22Rv1 (cell line): ENCODE results near the gene CBLN4.

Experiments used
- H3K27ac ChIP-seq: fragments of 450-650 bp; 2 replicates; pipeline ENCODE4 v1.5.1; 2017
- CTCF ChIP-seq: fragments of 450-650 bp; IDR thresholded peaks from 2 replicates; pipeline ENCODE4 v1.5.1; 2017; ENCODE audit warnings: mild to moderate bottlenecking
- ZFX ChIP-seq: fragments of 450-650 bp; IDR thresholded peaks from 2 replicates; pipeline ENCODE4 v1.6.1; 2017; ENCODE audit warnings: antibody characterized with exemption, borderline replicate concordance

Gene CBLN4

GRCh38 chr20:55947701-55948100 lies 57.6 kb downstream of the CBLN4 start:
- TF ChIP-seq ZFX, result no peak
- no peak for TF ChIP-seq CTCF
- no peak overlapping the region for H3K27ac ChIP-seq
